ENCODE data around the gene ZNF512B. TPM values are rescaled to one million over a fixed set of nuclear protein-coding genes. Genes with fewer than 3 reads are reported as not detected.

Gene ZNF512B
- total RNA-seq, 1 donor from 2014 or later, result 34.0 TPM

DNA sequence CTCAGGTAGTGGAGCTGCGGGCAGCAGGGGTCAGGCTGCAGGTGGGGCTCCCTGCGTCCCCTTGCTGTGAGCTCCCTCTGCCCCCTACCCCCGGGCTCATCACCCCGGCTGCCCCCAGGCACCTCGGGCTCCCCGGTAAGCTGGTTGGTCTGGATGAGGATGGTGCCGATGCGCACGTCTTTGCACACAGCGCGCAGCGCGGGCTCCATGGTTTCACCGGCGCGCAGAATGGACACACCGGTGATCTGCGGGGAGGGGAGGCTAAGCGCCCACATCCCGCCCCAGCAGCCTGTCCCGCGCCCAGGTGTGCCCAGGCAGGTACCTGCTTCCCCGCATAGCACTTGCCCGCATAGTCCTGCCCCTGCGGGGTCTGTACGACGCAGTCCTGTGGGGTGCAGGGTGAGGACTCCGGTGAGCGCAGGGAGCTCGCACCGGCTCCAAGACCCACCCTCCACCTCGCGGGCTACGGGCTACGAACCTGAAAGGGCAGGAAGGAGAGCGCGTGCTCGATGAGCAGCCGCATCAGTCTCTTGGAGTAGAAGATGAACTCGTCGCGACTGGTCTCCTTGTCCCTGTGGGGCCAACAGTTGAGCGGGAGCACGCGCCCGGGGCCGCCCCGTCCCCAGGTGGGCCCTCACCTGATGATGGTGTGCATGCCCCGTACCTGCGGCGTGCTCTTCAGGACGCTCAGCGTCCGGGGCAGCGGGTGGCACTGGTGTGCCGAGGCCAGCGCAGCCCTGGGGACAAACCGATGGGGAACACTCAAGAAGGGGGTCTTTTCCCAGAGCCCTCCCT is 29.1 kb downstream of the ZNF512B start:
- no peak overlapping the region for H3K4me3 Mint-ChIP-seq
- DNase-seq (ENCODE audit: low read depth, low spot score), result no peak
- H3K27me3 Mint-ChIP-seq (ENCODE audit: low read depth), result no peaks in the 10 kb centered on the region
- H3K36me3 Mint-ChIP-seq (ENCODE audit: low read depth), result peaks cover 11% of the 10 kb centered on the region
- peaks cover 4% of the 10 kb centered on the region for H3K4me1 Mint-ChIP-seq
- H3K9me3 Mint-ChIP-seq, result no peaks in the 10 kb centered on the region
- TF ChIP-seq CTCF (conservative IDR thresholded peaks at IDR 0.05), result no peak
- no peak overlapping the region for H3K27ac Mint-ChIP-seq (ENCODE audit: unreplicated experiment)

DNA sequence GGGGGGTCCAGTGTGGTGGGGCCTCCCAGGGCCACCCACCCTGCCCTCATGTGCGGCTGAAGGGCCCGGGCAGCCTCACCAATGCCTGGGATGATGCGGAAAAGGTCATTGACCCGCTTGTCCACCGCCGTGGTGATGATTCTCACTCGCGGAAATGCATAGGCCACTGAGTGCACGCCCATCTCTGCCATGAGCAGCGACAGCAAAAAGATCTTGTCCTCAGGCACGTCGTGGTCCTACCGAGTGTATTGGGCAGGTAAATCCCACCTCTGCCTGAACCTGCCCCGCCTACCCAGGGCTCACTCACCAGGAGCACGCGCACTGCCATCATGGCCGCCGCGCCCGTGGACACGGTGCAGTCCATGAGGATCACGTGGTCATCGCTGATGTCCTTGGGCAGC is 29.7 kb downstream of the ZNF512B start:
- no peak for TF ChIP-seq CTCF (conservative IDR thresholded peaks at IDR 0.05)
- no peak for DNase-seq (ENCODE audit: low read depth, low spot score)
- Mint-ChIP-seq H3K36me3 (ENCODE audit: low read depth) (peaks cover 13% of the 10 kb centered on the region), H3K4me3 (no peak overlapping the region), H3K27me3 (ENCODE audit: low read depth) (no peaks in the 10 kb centered on the region), H3K4me1 (peaks cover 4% of the 10 kb centered on the region), H3K27ac (ENCODE audit: unreplicated experiment) (no peak overlapping the region), H3K9me3 (no peaks in the 10 kb centered on the region)

- no peak overlapping the region for H3K27ac Mint-ChIP-seq (ENCODE audit: unreplicated experiment)
- H3K4me1 Mint-ChIP-seq, result peaks cover 4% of the 10 kb centered on the region
- no peak for DNase-seq (ENCODE audit: low read depth, low spot score)
- no peak overlapping the region for H3K4me3 Mint-ChIP-seq
- H3K36me3 Mint-ChIP-seq (ENCODE audit: low read depth), result peaks cover 17% of the 10 kb centered on the region
- no peaks in the 10 kb centered on the region for H3K27me3 Mint-ChIP-seq (ENCODE audit: low read depth)
- TF ChIP-seq CTCF (conservative IDR thresholded peaks at IDR 0.05), result no peak
- no peaks in the 10 kb centered on the region for H3K9me3 Mint-ChIP-seq
Observed at GRCh38 chr20:63939061-63939935, 30.4 kb downstream of the ZNF512B start.

DNA sequence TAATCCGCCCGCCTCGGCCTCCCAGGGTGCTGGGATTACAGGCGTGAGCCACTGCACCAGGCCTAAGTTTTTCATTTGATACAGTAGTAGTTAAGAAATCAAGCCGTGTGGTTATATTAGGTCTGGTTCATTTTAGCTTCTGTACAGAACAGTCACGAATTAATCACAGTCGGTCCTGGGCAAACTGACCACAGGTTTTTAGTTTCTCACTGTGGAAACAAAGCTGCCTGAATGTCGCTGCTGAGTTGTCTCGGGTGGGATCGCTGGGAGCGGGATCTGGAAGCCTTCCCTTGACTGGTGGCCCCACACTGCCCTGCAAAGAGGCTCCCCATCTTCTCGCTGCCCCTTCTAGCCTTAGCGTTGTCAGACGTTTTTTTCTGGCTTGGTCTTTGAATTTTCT is 32.1 kb downstream of the ZNF512B start:
- Mint-ChIP-seq H3K27ac (ENCODE audit: unreplicated experiment) (no peak overlapping the region), H3K27me3 (ENCODE audit: low read depth) (no peaks in the 10 kb centered on the region), H3K4me1 (peaks cover 4% of the 10 kb centered on the region), H3K9me3 (no peaks in the 10 kb centered on the region), H3K36me3 (ENCODE audit: low read depth) (peaks cover 17% of the 10 kb centered on the region), H3K4me3 (no peak overlapping the region)
- DNase-seq (ENCODE audit: low read depth, low spot score), result no peak
- no peak for TF ChIP-seq CTCF (conservative IDR thresholded peaks at IDR 0.05)

DNA sequence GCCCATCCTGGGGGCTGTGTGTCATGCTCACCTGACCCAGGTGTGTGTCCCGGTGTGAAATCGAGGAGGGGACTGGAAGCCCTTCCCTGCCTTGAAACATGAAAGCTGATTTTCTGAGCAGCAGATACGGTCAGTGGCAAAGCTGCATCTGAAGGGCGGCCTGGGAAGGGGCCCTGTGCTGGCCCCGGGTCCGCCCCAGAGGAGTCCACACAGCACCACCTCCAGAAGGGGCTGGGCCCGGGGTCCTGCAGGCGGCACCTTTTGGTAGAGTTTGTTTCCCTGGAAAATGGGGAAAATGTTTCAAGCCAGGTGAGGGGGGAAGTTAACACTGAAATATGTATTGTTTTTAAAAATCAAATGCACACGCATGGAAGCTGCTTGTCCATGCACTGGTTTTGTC is 34.3 kb downstream of the ZNF512B start:
- Mint-ChIP-seq H3K27ac (ENCODE audit: unreplicated experiment) (no peak overlapping the region), H3K27me3 (ENCODE audit: low read depth) (no peaks in the 10 kb centered on the region), H3K4me1 (no peaks in the 10 kb centered on the region), H3K9me3 (no peaks in the 10 kb centered on the region), H3K4me3 (no peak overlapping the region), H3K36me3 (ENCODE audit: low read depth) (peaks cover 17% of the 10 kb centered on the region)
- no peak for TF ChIP-seq CTCF (conservative IDR thresholded peaks at IDR 0.05)
- DNase-seq (ENCODE audit: low read depth, low spot score), result no peak

All from neural crest cell (in vitro differentiated cells).